C4-2B (cell line): ENCODE results near the gene TRAPPC10.
"Not testable (repeated sequence)": the region's sequence is repeated elsewhere in the genome, so short reads cannot be mapped to it uniquely, and the experiment has no call there.

Source experiments
- CTCF ChIP-seq: fragments of 450-650 bp; conservative IDR thresholded peaks from 2 replicates; pipeline ENCODE4 v1.5.1; 2017; ENCODE audit warnings: mild to moderate bottlenecking
- ZFX ChIP-seq: fragments of 450-650 bp; IDR thresholded peaks from 2 replicates; pipeline ENCODE4 v1.6.1; 2017

DNA sequence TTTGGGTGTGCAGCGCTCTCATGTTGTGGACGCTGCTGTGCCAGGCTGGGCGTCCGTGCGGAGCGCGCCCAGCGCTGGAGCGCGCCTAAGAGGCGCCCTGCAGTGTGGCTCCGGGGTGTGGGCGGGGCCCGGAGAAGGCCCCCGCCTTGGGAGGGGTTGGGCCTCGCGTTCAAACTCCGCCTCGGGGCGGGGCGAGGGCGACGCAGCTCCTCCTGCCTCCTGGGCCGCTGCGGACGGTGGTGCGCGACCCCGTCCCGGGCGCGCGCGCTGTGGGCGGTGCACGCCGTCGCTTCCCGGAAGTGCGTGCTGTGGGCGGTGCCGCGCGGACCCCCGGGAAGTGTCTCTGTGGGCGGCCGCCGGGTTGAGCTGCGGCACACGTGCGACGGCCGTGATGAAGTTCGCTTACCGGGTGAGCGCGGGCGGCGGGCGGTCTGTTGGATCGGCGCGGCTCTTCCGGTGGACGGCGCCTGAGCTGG, 95.0 kb downstream of the TRAPPC10 start, which contains the start of gene PWP2:
- not testable (repeated sequence) for TF ChIP-seq CTCF, ZFX
